Stimulated activated naive CD4-positive, alpha-beta T cell treated with Interleukin-2 at 50 U/mL for 16 hours (primary cell): ENCODE data around the gene CEP63.
A peak's percentile ranks its signal among the peaks of the same experiment; 100 is the strongest.

ENCODE experiments used
- DNase-seq: peaks from one replicate; lab custom pipeline; 2025; lab: John Stamatoyannopoulos, UW

Gene CEP63

GRCh38 chr3:134468519-134468918, 17.3 kb upstream of the CEP63 start:
- DNase-seq: no peak

- no peak for DNase-seq
Measured at GRCh38 chr3:134471521-134472193, 14.2 kb upstream of the CEP63 start.

DNA sequence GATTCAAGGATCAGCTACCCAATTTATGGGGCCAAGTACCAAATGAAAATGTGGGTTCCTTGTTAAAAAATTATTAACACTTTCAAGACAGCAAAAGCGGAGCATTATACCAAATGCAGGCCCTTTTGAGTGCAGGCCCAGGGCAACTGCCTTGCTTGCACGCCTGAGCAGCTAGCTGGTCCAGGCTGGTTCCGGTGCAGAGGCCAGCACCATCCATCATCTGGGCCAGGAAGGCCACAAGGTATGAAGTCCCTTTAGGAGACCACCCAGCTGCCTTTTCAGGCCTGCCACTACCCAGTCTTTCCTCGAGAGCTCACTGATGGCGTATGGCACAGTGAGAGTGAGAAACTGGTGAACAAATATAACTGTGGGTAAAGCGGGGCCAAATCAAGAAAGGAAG, 13.0 kb upstream of the CEP63 start:
- DNase-seq: no peak

- DNase-seq: peak; percentile 62
Measured at GRCh38 chr3:134473868-134474546, 11.8 kb upstream of the CEP63 start.

- no peak for DNase-seq
Measured at GRCh38 chr3:134474956-134475355, 10.9 kb upstream of the CEP63 start.

DNA sequence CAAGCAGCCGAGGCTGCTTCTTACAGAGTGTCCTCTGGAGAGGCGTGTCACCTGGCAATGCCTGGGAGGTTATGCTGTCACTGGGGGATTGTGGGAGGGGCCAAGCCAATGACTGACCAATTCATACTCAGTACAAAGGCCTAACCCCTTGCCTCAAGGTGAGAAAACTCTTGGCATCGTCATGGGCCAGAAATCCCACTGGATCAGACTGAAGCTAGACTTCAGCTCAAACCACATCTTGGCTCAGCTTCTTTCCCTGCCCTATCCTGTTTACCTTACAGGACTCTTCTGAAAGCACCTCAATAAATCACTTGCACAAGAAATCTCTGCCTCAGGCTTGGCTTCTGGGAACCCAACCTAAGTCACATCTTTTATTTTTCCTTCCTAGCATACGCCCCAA, 9.6 kb upstream of the CEP63 start:
- no peak for DNase-seq

DNA sequence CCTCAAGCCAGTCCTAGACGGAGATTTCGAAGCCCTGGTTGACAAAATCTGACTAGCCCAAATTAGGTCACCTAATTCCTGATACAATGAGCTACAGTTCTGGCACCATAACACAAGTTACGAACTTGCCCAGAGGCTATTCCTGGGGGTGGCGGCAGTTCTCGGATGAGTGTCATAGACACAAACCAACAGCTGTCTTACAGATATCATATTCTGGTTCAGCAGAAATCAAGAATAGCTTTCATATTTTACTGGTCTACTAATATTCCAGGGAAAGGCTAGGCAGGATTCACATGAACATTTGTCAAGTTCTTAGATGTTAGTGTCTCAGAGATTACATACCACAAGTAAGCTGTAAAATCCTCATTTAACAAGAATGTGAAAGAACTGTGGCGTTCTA, 8.9 kb upstream of the CEP63 start:
- DNase-seq: no peak

GRCh38 chr3:134477938-134478337, 7.9 kb upstream of the CEP63 start:
- no peak for DNase-seq

DNA sequence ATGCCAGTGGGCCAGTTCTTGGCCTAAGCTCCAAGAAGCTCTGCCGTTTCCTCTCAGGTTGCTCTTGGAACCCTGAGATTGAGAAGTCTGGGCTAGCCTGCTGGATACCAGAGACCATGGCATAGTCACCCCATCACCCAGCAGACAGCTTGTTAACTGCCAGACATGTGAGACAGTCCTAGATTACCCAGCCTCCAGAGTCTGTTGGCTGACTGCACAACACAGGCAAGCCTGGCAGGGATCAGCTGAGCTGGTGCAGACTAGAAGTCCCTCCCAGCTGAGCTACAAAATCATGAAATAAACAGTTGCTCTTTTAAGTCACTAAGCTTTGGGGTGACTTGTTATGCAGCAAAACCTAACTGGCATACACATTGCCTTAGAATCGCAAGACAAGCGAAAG, 5.3 kb upstream of the CEP63 start:
- DNase-seq: no peak

DNA sequence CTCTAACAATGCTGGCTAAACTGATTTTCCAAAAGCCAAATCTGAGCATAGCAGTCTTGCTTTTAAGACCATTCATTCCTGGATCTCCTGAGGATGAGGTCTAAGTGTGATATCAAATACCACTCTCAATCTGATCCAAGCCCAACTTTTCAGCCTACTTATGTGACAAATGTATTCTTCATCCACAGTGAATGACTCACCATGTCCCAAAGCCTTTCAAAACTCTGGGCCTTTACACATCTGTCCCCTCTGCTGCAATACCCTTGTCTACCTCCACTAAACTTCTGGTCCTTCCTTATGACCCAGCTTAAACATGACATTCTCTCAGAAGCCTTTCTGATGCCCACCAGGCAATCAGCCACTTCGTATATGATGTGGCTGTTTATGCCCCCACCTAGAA, 4.7 kb upstream of the CEP63 start:
- no peak for DNase-seq

DNA sequence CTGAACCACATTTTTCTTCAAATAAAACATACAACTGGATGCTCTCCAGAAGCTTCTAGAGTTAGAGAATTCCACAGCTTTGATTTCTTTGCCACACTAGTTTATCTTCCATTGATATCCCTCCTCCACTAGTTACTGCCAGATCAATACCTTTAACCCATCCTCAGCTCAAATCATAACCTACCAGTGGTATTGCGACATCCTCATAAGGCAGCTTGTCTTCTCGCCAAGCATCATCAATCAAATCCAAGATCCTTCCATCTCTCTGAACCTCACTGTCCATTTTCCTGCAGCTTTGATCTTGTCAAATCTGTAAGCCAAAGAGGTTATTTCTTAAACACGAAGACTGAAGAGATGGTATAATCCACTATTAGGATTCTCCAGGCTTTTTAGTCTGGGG, 3.2 kb upstream of the CEP63 start:
- DNase-seq: no peak

DNA sequence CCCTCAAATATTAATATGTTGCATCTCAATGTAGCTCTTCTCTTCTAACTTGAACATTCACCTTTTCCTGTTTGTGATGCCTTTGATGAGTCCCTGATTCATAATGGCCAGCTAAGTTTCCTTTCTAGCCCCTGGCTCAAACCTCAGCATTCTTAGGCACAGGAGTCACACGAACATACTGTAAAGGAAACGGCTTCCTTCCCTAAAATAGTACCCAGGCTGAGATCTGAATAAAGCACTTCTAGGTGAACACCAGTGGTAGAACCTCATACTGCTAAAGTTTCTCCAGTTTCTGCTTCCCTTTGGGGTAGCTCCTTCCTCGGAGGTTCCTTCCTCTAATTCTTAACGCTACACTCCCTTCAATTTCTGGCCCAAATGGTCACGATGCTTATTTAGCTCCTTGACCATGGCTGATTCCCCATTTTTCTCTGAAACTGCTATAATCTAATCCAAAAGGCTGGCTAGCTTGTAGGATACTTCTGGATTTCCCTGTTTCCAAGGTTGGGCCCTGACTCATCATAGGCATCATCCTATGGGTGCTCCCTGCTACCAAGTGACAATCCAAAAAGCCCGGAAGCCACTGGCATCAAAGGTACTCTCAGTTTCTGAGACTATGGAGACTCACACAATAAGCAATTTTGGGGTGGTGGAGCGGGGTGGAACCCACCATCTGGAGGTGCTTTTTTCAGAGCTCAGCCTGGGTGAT, 2.5 kb upstream of the CEP63 start:
- DNase-seq: no peak

GRCh38 chr3:134485075-134485717, 661 bp upstream of the CEP63 start:
- no peak for DNase-seq

- DNase-seq: no peak
Measured at GRCh38 chr3:134486577-134487041, 752 bp downstream of the CEP63 start.

DNA sequence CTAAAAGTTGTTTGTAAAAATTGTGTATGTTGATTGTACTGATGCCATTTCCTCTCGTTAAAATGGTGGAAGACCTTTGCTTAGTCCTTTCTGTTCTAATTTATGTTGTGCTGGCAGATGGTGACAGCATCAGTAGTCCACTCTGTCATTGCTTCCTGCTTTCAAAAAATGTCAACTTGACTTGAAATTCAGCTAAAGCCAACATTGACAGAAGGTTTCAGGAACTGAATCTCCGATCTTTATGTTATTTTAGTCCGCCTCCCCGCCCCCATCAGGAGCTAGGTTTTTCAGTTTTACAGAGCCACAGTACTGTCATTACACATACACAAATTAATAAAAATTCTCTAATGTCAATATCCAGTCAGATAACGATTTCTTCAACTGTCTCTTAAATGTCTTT, 1.5 kb downstream of the CEP63 start:
- no peak for DNase-seq

DNA sequence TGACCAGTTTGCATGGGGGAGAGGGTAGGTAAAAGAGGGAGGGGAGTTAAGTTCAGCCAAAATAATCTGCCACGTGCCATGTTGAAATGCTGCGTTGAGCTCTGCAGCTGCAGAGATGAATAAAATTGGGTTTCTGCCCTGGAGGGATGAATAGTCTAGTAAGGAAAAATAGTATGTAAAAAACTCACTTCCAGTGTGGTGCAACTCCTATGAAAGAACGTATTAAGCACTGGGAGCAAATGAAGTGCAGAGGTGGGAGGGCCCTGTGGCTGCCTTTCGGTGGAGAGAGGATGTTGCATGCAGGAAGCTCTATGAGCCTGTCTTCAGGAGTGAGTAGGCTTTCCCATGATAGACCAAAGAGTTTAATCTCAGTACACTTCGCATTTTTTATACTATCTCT, 8.6 kb downstream of the CEP63 start:
- DNase-seq: no peak

- DNase-seq: no peak
Measured at GRCh38 chr3:134495980-134496379, 10.1 kb downstream of the CEP63 start.

GRCh38 chr3:134496471-134497071, 10.7 kb downstream of the CEP63 start:
- no peak for DNase-seq

GRCh38 chr3:134503266-134503665, 17.4 kb downstream of the CEP63 start:
- no peak for DNase-seq

GRCh38 chr3:134504132-134504531, 18.3 kb downstream of the CEP63 start:
- no peak for DNase-seq

DNA sequence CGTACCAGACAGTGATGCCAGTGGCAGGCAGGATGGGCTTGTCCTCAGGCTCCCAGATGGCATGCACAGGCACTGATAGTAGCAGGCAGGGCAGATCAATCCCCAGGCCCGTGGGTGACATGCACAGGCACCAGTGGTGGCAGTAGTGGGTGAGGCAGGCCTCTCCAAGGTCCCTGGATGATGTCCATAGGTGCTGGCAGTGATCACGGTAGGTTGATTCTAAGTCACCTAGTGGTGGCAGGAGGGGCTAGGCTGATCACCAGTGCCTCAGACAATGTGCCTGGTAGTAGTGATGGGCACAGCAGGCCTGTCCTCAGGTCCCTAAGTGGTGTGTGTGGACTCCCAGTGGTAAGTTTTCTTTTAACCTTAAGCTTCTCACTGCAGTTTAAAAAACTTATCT, 19.6 kb downstream of the CEP63 start:
- DNase-seq: no peak

GRCh38 chr3:134511500-134511899, 25.6 kb downstream of the CEP63 start:
- DNase-seq: no peak
